Activated CD4-positive, alpha-beta T cell treated with anti-CD3 and anti-CD28 coated beads, Interleukin-2, amount 10 ng/mL, durations not matched to agents 24 days and 14 days (primary cell): Measurements from ENCODE around the gene PCBP4. TPM values are rescaled to one million over a fixed set of nuclear protein-coding genes. Genes with fewer than 3 reads are reported as not detected.

Source experiments
- DNase-seq: peaks from one replicate; pipeline ENCODE4 v3.0.0; 2022
- H3K27ac Mint-ChIP-seq: one replicate; pipeline ENCODE4 v1.8.0; 2022; ENCODE audit warnings: mild to moderate bottlenecking, mixed read lengths
- H3K27me3 Mint-ChIP-seq: one replicate; pipeline ENCODE4 v1.8.0; 2022; ENCODE audit warnings: mixed read lengths
- H3K36me3 Mint-ChIP-seq: one replicate; pipeline ENCODE4 v1.8.0; 2022; ENCODE audit warnings: low read depth, mild to moderate bottlenecking, mixed read lengths
- H3K4me1 Mint-ChIP-seq: one replicate; pipeline ENCODE4 v1.8.0; 2021; ENCODE audit warnings: mixed read lengths
- H3K4me3 Mint-ChIP-seq: one replicate; pipeline ENCODE4 v1.8.0; 2022; ENCODE audit warnings: mild to moderate bottlenecking, moderate library complexity, mixed read lengths
- H3K9me3 Mint-ChIP-seq: one replicate; pipeline ENCODE4 v1.8.0; 2021; ENCODE audit warnings: mixed read lengths
- intact Hi-C: fragments of 100-400 bp; cut with micrococcal nuclease; formaldehyde crosslinking; loops from one replicate; pipeline ENCODE4 v1.15.1; 2023
- total RNA-seq: library from RNA; stranded (reverse); gene quantifications from 2 replicates; pipeline ENCODE4 v1.2.3, GENCODE V29; 2022

PCBP4 gene
- total RNA-seq, 1 donor from 2014 or later: 16.8 TPM

DNA sequence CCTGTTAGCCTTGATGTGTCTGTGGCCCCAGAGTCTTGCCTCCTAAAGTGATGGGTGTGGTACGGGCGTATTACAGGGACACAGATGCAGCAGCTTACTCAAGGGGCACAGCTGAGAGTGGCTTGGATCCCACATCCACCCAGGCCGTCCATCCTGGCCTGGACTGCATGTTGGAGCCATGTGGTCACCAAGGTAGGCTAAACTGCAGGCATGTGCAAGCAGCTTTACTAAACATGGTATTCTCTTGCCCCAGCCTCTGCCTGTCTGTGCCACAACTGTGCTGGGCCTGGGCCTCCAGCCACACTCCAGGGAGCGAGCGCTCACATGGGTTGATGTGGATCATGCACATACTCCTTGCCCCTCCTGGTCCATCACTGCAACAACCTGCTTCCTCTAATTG is 18.1 kb downstream of the PCBP4 start:
- Mint-ChIP-seq H3K4me1 (no peaks in the 10 kb centered on the region), H3K36me3 (peaks cover 3% of the 10 kb centered on the region), H3K27me3 (peaks cover 14% of the 10 kb centered on the region), H3K4me3 (no peak overlapping the region), H3K9me3 (no peaks in the 10 kb centered on the region), H3K27ac (no peak overlapping the region)
- intact Hi-C loops: no loop called here
- no peak for DNase-seq

- Mint-ChIP-seq H3K9me3 (no peaks in the 10 kb centered on the region), H3K4me3 (no peak overlapping the region), H3K27ac (no peak overlapping the region), H3K4me1 (peaks cover 1% of the 10 kb centered on the region), H3K27me3 (peaks cover 3% of the 10 kb centered on the region), H3K36me3 (peaks cover 3% of the 10 kb centered on the region)
- no peak for DNase-seq
- intact Hi-C loops: no loop called here
Observed at GRCh38 chr3:51948016-51948580, 19.2 kb downstream of the PCBP4 start.

DNA sequence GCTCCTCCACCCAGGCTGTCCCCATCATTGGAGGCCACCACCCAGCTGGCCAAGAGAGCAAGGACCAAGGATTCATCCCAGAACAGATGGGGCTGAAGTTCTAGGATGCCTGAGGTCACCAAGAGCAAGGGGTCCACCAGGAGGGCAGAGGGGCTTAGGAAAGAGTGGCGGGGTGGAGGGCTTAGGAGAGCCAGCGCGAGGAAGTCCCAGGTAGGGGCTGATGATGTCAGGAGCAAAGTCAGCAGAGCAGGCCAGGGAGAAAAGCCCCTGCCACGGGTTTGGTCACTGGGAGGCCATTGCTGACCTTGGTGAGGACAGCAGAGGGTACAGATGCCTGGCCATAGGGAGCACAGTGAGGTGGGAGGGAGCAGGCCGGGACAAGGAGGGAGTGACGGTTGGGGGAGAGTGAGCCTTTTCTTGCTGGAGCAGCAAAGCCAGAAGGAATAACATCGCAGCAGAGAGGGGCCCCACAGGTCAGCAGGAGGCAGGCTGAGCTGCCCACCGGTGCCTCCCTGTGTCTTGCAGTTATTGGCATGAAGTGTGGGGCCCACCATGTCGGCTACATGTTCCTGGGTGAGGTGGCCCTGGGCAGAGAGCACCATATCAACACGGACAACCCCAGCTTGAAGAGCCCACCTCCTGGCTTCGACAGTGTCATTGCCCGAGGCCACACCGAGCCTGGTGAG is 19.9 kb downstream of the PCBP4 start:
- Mint-ChIP-seq H3K27me3 (no peaks in the 10 kb centered on the region), H3K9me3 (no peaks in the 10 kb centered on the region), H3K4me1 (peaks cover 4% of the 10 kb centered on the region), H3K36me3 (peaks cover 3% of the 10 kb centered on the region), H3K4me3 (no peak overlapping the region), H3K27ac (no peak overlapping the region)
- no peak for DNase-seq
- intact Hi-C loops: no loop called here

DNA sequence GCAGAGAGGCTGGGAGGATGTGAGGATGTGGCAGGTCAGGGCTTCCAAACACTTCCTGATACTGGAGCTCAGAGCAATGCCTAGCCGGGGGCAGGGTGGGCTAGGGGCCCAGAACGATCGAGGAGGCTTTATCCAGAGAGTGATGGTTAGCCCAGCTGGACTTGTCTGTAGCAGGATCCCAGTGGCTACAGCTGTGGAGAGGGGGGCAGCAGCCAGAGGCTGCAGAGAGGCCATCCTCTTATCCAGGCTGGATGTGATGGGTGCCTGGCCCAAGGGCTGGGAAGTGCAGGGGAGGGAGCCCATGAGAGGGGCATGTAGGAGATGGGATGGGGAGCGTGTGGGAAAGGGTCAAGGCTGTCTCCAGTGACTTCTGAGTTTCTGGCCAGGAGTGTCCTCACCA is 20.5 kb downstream of the PCBP4 start:
- H3K9me3 Mint-ChIP-seq: no peaks in the 10 kb centered on the region
- H3K4me1 Mint-ChIP-seq: peaks cover 4% of the 10 kb centered on the region
- no peak for DNase-seq
- H3K4me3 Mint-ChIP-seq: no peak overlapping the region
- H3K36me3 Mint-ChIP-seq: peaks cover 3% of the 10 kb centered on the region
- H3K27me3 Mint-ChIP-seq: no peaks in the 10 kb centered on the region
- intact Hi-C loops: no loop called here
- H3K27ac Mint-ChIP-seq: no peak overlapping the region

DNA sequence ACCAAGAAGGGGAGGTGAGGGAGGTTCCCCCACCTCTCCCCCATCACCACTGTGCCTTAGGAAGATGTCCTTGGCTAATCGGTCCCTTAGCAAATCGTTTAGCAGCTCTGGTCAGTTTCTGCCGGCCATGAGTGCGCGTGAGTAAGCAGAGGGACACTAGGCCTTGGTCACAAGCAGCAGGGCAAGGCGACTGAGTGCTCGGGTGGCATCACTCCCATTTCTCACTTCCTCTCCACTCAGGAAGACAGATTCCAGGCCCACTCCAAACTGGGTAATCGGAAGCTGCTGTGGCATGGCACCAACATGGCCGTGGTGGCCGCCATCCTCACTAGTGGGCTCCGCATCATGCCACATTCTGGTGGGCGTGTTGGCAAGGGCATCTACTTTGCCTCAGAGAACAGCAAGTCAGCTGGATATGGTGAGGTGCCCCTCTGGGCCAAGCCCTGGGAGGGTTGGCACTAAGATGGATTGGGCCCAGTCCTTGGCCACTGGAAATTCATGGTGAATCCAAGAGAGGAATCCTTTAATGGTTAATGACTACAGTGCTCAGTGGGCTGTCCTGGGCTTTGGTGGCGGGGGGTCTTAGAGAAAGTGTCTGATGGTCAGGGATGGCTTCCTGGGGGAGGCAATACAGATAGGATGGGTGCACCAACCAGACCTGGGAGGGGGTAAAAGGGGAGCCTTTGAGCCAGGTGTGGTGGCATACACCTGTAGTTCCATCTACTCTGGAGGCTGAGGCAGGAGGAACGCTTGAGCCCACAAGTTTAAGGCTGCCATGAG is 21.1 kb downstream of the PCBP4 start:
- intact Hi-C loops: no loop called here
- Mint-ChIP-seq H3K4me3 (no peak overlapping the region), H3K4me1 (peaks cover 5% of the 10 kb centered on the region), H3K27me3 (no peaks in the 10 kb centered on the region), H3K36me3 (peaks cover 3% of the 10 kb centered on the region), H3K9me3 (no peaks in the 10 kb centered on the region), H3K27ac (no peak overlapping the region)
- DNase-seq: no peak

DNA sequence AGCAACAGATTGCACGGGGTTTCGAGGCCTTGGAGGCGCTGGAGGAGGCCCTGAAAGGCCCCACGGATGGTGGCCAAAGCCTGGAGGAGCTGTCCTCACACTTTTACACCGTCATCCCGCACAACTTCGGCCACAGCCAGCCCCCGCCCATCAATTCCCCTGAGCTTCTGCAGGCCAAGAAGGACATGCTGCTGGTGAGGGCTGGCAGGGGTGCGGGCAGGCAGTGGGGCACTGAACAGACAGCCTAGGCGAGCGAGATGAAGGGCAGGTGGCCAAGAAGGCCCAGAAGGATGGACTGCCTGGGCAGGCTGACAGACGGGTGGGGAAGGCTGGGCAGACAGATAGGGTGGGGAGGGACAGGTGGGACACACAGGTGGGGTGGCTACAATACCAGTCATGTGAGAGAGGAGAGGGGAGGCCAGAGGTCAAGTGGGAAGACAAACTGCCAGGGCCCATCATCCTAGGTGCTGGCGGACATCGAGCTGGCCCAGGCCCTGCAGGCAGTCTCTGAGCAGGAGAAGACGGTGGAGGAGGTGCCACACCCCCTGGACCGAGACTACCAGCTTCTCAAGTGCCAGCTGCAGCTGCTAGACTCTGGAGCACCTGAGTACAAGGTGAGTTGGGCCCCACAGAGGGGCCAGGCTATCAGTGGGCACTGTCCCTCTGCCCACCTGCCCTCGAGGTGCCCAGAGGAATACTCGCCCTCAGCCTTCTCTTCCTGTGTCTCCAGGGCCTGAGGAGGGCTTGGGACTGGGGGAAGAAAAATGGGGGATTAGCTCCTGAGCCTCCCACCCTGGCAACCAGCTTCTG is 22.0 kb downstream of the PCBP4 start:
- Mint-ChIP-seq H3K36me3 (peaks cover 10% of the 10 kb centered on the region), H3K4me3 (no peak overlapping the region), H3K4me1 (peaks cover 14% of the 10 kb centered on the region), H3K27me3 (no peaks in the 10 kb centered on the region), H3K9me3 (no peaks in the 10 kb centered on the region), H3K27ac (no peak overlapping the region)
- no peak for DNase-seq
- intact Hi-C loops: no loop called here

DNA sequence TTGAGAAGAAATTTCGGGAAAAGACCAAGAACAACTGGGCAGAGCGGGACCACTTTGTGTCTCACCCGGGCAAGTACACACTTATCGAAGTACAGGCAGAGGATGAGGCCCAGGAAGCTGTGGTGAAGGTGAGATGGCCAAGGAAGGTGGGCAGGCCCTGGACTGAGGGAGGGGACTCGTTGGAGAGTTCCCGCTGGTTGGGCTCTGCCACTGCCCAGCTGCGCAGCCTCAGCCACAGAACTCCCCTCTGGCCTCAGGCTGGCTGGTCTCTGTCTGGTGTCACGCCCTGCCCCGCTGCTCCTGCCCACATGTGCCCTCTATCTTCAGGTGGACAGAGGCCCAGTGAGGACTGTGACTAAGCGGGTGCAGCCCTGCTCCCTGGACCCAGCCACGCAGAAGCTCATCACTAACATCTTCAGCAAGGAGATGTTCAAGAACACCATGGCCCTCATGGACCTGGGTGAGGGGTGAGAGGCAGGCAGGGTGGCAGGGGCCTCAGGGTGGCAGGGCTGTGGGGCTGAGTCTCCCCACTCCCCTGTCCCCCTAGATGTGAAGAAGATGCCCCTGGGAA is 22.7 kb downstream of the PCBP4 start:
- Mint-ChIP-seq H3K4me1 (peaks cover 15% of the 10 kb centered on the region), H3K4me3 (no peak overlapping the region), H3K27ac (no peak overlapping the region), H3K27me3 (no peaks in the 10 kb centered on the region), H3K36me3 (peaks cover 11% of the 10 kb centered on the region), H3K9me3 (no peaks in the 10 kb centered on the region)
- DNase-seq: no peak
- intact Hi-C loops: loop anchor here (5.0 kb wide), 2 partner anchors 407 to 442 kb away; partner anchors contain the start of genes DCAF1 and RAD54L2

DNA sequence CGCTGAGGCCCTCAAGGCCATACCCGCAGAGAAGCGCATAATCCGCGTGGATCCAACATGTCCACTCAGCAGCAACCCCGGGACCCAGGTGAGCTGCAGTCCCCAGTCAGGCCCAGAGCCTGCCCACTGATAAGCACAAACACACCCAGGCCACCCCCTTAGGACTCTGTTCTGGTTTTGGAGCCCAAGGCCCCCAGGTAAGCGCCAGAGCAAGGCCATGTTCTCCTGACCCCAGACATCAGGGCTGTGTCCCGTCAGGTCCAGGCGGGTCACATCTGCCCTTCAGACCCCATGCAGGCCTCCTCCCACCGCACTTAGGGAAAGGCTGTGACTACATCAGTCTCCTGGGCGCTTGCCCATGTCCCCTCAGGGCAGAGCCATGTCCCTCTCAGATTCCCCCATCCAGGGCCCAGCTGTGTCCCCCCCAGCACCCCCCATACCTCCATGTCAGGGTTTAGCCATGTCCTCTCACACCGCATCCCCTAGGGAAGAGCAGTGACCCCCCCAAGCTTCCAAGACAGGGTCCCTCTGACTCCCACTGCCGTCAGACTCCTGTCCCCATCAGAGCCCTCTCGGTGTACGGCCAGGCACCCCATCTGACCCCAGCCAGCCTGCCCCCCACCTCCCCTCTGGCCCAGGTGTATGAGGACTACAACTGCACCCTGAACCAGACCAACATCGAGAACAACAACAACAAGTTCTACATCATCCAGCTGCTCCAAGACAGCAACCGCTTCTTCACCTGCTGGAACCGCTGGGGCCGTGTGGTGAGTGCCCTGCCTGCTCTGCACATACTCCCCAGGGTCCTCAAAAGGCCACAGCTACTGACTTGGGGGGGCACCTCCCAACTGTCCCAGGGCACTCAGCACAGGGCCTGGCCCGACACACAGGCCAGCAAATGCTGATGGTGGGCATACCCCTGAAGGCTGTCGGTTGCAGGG is 23.5 kb downstream of the PCBP4 start:
- Mint-ChIP-seq H3K4me3 (no peak overlapping the region), H3K27ac (no peak overlapping the region), H3K36me3 (peaks cover 16% of the 10 kb centered on the region), H3K4me1 (peaks cover 21% of the 10 kb centered on the region), H3K9me3 (no peaks in the 10 kb centered on the region), H3K27me3 (no peaks in the 10 kb centered on the region)
- intact Hi-C loops: loop anchor here (2.0 to 5.0 kb wide), 3 partner anchors 179 to 441 kb away; partner anchors contain the start of genes DCAF1 and RAD54L2
- no peak for DNase-seq

GRCh38 chr3:51942603-51943450 is 24.4 kb downstream of the PCBP4 start:
- intact Hi-C loops: loop anchor here (1.0 to 5.0 kb wide), 11 partner anchors 25 to 441 kb away; partner anchors contain the start of genes ABHD14B, ACY1, DCAF1 and POC1A
- peaks cover 24% of the 10 kb centered on the region for H3K4me1 Mint-ChIP-seq
- peak; percentile 89 for DNase-seq
- no peaks in the 10 kb centered on the region for H3K9me3 Mint-ChIP-seq
- peak overlapping the region; percentile 85 for H3K4me3 Mint-ChIP-seq
- H3K27ac Mint-ChIP-seq: peak overlapping the region; percentile 91
- H3K27me3 Mint-ChIP-seq: no peaks in the 10 kb centered on the region
- peaks cover 18% of the 10 kb centered on the region for H3K36me3 Mint-ChIP-seq

DNA sequence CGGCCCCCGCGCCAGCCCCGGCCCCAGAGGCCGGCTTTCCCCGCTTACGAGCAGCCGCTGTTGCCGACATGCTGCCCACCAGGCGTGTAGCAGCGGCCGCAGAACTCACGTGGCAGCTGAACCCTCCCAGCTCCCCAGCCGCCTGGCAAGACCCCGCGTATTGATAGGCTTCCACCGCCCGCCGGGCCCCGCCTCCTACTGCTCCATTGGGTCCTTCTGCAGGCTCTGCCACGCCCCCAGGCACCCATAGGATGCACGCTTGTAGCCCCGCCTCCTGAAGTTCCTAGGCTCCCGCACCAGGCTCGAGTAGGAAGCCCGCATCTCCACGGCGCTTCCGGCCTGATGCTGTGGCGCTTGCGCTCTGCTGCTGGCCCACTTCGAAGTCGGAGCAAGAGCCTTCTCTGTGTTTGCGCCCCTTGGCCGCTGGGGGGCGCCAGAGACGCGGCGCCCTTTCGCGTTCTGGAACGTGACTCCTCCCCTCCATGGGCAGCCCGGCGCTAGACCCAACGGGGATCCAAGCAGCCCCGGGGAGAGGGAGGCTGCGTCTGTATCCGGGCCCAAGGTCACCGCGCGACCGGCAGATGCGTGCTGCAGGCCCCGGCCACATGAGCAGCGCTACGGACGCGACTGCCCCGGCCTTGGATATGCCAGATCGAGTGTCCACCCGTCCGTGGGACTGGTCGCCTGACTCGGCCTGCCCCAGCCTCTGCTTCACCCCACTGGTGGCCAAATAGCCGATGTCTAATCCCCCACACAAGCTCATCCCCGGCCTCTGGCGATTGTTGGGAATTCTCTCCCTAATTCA is 25.3 kb downstream of the PCBP4 start, which contains the start of the genes PARP3 and RRP9:
Gene PARP3 (plus strand): TSS at position 566 of the 805 bp plus-strand sequence. CDS start 993 bp downstream, outside the sequence.
Gene RRP9 (minus strand): TSS at position 107 of the 805 bp plus-strand sequence. CDS start 37 bp downstream, at position 70.
- Mint-ChIP-seq H3K36me3 (peaks cover 26% of the 10 kb centered on the region), H3K9me3 (no peaks in the 10 kb centered on the region), H3K27me3 (no peaks in the 10 kb centered on the region), H3K4me1 (peaks cover 26% of the 10 kb centered on the region), H3K4me3 (peak within 1 kb of the TSS; percentile 85), H3K27ac (peak within 1 kb of the TSS; percentile 91)
- intact Hi-C loops: loop anchor here (1.0 to 5.0 kb wide), 11 partner anchors 26 to 440 kb away; partner anchors contain the start of genes ABHD14B, ACY1, DCAF1 and POC1A
- peak; percentile 100 for DNase-seq

DNA sequence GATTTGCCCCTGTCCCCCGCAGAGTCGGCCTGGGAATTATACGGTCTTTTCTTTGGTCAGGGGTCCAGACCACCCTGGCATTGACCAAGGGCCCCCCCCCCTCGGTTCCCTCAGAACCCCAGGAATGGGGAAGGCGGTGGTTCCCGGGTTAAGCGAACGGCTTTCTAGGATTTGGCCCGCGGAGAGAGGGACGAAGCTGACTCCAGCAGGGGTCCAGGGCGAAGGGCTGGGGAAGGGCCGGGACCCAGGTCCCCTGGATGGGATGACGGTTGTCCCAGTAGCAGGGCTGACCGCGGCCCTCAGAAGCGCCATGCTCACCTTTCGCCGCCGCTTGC is 25.8 kb downstream of the PCBP4 start:
- Mint-ChIP-seq H3K4me3 (peak overlapping the region; percentile 85), H3K4me1 (peaks cover 26% of the 10 kb centered on the region), H3K27me3 (no peaks in the 10 kb centered on the region), H3K36me3 (peaks cover 30% of the 10 kb centered on the region), H3K9me3 (no peaks in the 10 kb centered on the region), H3K27ac (peak overlapping the region; percentile 53)
- intact Hi-C loops: loop anchor here (5.0 kb wide), 2 partner anchors 404 to 439 kb away; partner anchors contain the start of genes DCAF1 and RAD54L2
- no peak for DNase-seq
